Measurements from ENCODE around the gene RAB11FIP3.
"Not testable (repeated sequence)": the region's sequence is repeated elsewhere in the genome, so short reads cannot be mapped to it uniquely, and the experiment has no call there.

Gene RAB11FIP3

GRCh38 chr16:391885-392335 is 33.5 kb upstream of the RAB11FIP3 start:
- no peak for DNase-seq (ENCODE audit: low read depth in 2 of 2)

- no peak for DNase-seq (ENCODE audit: low read depth in 2 of 2)
Measured at GRCh38 chr16:392450-393030, 32.9 kb upstream of the RAB11FIP3 start.

GRCh38 chr16:396199-396598 is 29.2 kb upstream of the RAB11FIP3 start:
- no peak for DNase-seq (ENCODE audit: low read depth in 2 of 2)

- DNase-seq (ENCODE audit: low read depth in 2 of 2) = peak in 1 of 2 experiments; percentile 23
Measured at GRCh38 chr16:396605-397004, 28.8 kb upstream of the RAB11FIP3 start.

GRCh38 chr16:397135-397661 is 28.3 kb upstream of the RAB11FIP3 start, which contains the start of gene NME4:
Gene NME4 (plus strand): TSS chr16:397199. CDS start chr16:397223, 24 bp downstream.
- no peak for DNase-seq (ENCODE audit: low read depth in 2 of 2)

- peak; percentile 49 to 52 for DNase-seq (ENCODE audit: low read depth in 2 of 2)
Measured at GRCh38 chr16:397736-398332, 27.6 kb upstream of the RAB11FIP3 start.

GRCh38 chr16:398561-399339 is 26.7 kb upstream of the RAB11FIP3 start:
- no peak for DNase-seq (ENCODE audit: low read depth in 2 of 2)

GRCh38 chr16:399340-400019 is 26.0 kb upstream of the RAB11FIP3 start:
- DNase-seq (ENCODE audit: low read depth in 2 of 2) = no peak

GRCh38 chr16:400061-400591 is 25.3 kb upstream of the RAB11FIP3 start:
- DNase-seq (ENCODE audit: low read depth in 2 of 2) = no peak

- peak; percentile 79 for DNase-seq (ENCODE audit: low read depth in 2 of 2)
Measured at GRCh38 chr16:401468-402348, 23.7 kb upstream of the RAB11FIP3 start, which contains the start of gene DECR2. Gene DECR2 (plus strand): TSS chr16:401885. CDS start chr16:401964, 79 bp downstream.

GRCh38 chr16:404971-405486 is 20.4 kb upstream of the RAB11FIP3 start:
- no peak for DNase-seq (ENCODE audit: low read depth in 2 of 2)

- DNase-seq (ENCODE audit: low read depth in 2 of 2) = no peak
Measured at GRCh38 chr16:405548-406506, 19.6 kb upstream of the RAB11FIP3 start.

GRCh38 chr16:407253-407652 is 18.2 kb upstream of the RAB11FIP3 start:
- DNase-seq (ENCODE audit: low read depth in 2 of 2) = no peak

- no peak for DNase-seq (ENCODE audit: low read depth in 2 of 2)
Measured at GRCh38 chr16:410516-411178, 14.8 kb upstream of the RAB11FIP3 start.

GRCh38 chr16:411576-412265 is 13.7 kb upstream of the RAB11FIP3 start:
- no peak for DNase-seq (ENCODE audit: low read depth in 2 of 2)

GRCh38 chr16:414395-415169 is 10.9 kb upstream of the RAB11FIP3 start:
- no peak for DNase-seq (ENCODE audit: low read depth in 2 of 2)

GRCh38 chr16:415170-415498 is 10.3 kb upstream of the RAB11FIP3 start:
- DNase-seq (ENCODE audit: low read depth in 2 of 2) = not testable (repeated sequence)

All from fibroblast of skin of left quadriceps (primary cell).